ENCODE data around the gene TFAP2A.

The TFAP2A gene

DNA sequence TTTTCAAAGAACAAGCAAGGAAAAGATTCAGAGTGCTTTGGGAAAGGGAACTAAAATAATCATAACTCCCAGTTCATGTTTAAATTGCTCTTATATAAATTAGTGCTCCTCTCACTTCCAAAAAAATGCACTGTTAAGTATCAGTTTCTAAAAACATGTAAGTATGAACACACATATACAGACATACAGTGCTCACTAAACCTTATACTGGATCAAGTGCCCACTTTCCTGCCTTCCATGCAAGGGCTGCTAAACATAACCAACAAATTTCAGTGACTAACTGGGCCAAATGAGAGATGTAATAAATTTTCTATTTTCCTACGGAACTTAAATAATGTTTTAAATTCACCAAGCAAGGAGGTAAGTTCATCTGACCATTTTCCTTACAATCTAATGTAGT, 6.4 kb downstream of the TFAP2A start:
- TF ChIP-seq, protein P1, sequence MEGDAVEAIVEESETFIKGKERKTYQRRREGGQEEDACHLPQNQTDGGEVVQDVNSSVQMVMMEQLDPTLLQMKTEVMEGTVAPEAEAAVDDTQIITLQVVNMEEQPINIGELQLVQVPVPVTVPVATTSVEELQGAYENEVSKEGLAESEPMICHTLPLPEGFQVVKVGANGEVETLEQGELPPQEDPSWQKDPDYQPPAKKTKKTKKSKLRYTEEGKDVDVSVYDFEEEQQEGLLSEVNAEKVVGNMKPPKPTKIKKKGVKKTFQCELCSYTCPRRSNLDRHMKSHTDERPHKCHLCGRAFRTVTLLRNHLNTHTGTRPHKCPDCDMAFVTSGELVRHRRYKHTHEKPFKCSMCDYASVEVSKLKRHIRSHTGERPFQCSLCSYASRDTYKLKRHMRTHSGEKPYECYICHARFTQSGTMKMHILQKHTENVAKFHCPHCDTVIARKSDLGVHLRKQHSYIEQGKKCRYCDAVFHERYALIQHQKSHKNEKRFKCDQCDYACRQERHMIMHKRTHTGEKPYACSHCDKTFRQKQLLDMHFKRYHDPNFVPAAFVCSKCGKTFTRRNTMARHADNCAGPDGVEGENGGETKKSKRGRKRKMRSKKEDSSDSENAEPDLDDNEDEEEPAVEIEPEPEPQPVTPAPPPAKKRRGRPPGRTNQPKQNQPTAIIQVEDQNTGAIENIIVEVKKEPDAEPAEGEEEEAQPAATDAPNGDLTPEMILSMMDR (IDR thresholded peaks at IDR 0.05; ENCODE audit: low read depth, low read length), result no peak
- H3K36me3 ChIP-seq, result no peaks in the 10 kb centered on the region
- no peak for DNase-seq
- no peak overlapping the region for H3K4me3 ChIP-seq (ENCODE audit: low read depth, low read length)
- no peaks in the 10 kb centered on the region for H3K4me1 ChIP-seq
- peaks cover 73% of the 10 kb centered on the region for H3K27me3 ChIP-seq
- no peaks in the 10 kb centered on the region; the same call in 1 of the 2 replicates for H3K9me3 ChIP-seq

DNA sequence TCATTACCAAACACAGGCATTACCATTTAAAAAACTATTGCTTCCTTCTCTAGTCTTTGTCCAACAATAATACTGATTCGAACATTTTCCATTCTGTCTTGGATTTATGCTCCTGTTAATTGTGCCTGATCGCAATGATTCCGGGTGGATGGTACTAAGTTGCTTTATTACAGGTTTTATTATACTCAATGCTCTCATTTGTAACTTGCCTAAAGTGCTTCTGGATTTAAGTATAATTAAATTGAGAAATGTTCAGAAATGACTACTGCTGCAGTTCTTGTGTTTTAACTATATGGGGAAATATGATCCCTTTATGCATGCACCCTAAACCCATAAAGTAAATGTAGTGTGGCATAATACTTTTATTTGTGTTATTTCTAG, 7.2 kb downstream of the TFAP2A start:
- Histone ChIP-seq H3K4me1 (no peaks in the 10 kb centered on the region), H3K27me3 (peaks cover 71% of the 10 kb centered on the region), H3K4me3 (ENCODE audit: low read depth, low read length) (no peak overlapping the region), H3K9me3 (no peaks in the 10 kb centered on the region; the same call in 1 of the 2 replicates), H3K36me3 (no peaks in the 10 kb centered on the region)
- TF ChIP-seq, protein P1 (IDR thresholded peaks at IDR 0.05; ENCODE audit: low read depth, low read length), result no peak
- DNase-seq, result no peak

DNA sequence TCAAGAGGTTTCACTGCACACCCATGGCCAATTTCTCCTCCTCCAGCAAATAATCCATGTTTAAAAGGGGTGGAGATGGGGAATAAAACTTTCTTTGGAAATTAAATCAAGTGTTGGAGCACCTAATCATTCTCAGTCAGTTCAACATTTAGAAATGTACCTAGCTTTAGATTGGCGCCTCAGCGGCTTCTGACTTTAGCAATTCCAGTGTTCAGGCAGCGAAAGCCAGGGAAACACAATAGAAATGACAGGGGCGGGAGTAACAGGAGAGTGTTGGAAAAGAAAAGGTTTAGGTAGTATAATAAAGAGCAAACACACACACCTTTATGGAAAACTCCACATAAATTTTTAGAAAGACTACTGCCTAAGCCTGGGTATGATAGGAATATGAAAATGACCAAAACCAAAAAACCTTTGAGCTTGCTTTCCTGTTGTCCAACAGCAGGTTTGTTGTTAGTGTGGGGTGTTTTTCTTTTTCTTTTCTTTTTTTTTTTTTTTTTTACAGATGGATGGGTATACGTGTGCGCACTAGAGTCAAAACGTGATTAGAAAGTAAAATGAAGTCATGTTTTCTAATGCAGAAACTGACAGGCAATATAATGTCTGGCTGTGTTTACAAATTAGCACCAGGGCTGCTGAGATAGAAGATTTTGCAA, 7.7 kb downstream of the TFAP2A start:
- H3K27me3 ChIP-seq, result peaks cover 72% of the 10 kb centered on the region
- H3K9me3 ChIP-seq, result no peaks in the 10 kb centered on the region; the same call in 1 of the 2 replicates
- H3K36me3 ChIP-seq, result no peaks in the 10 kb centered on the region
- DNase-seq, result no peak
- TF ChIP-seq, protein P1 (IDR thresholded peaks at IDR 0.05; ENCODE audit: low read depth, low read length), result no peak
- H3K4me3 ChIP-seq (ENCODE audit: low read depth, low read length), result no peak overlapping the region
- H3K4me1 ChIP-seq, result no peaks in the 10 kb centered on the region

DNA sequence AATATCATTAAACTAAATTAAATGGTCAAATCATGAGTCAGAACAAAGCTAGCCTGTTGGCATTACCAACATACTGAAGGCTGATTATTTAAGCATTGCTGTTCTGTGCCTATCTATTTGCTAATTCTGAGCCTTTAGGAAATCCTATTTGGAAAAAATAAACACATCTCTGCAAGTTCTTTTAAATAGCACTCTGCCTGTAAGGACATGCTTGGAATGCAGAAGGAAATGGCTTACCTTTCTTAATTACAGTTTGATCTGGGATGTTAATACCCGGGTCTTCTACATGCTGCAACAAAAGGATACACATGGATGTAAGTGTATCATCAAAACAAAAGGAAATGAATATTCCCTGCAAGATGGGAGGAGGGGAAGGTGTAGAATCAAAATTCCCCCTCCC, 8.3 kb downstream of the TFAP2A start:
- Histone ChIP-seq H3K4me1 (no peaks in the 10 kb centered on the region), H3K36me3 (no peaks in the 10 kb centered on the region), H3K4me3 (ENCODE audit: low read depth, low read length) (no peak overlapping the region), H3K9me3 (no peaks in the 10 kb centered on the region; the same call in 1 of the 2 replicates), H3K27me3 (peaks cover 71% of the 10 kb centered on the region)
- TF ChIP-seq, protein P1 (IDR thresholded peaks at IDR 0.05; ENCODE audit: low read depth, low read length), result no peak
- DNase-seq, result no peak

DNA sequence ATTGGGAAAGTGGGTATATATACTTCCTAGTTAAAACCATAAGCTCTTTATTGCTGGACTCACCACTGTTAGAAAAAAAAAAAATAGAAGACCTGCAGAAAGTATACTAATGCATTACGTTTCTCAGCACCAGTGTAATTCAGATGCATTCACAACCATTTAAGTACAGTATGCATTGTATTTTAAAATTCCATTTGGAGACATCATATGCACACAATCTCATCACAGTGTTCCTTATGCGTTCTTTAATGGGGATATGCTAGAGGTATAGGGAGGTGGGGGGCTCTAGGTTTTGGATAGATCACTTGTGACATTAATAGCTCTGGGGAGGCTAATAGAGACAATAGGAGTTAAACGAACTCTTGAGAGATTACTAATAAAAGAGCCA, 9.4 kb downstream of the TFAP2A start:
- H3K27me3 ChIP-seq, result peaks cover 68% of the 10 kb centered on the region
- H3K4me3 ChIP-seq (ENCODE audit: low read depth, low read length), result no peak overlapping the region
- no peaks in the 10 kb centered on the region for H3K4me1 ChIP-seq
- no peaks in the 10 kb centered on the region for H3K36me3 ChIP-seq
- no peak for DNase-seq
- TF ChIP-seq, protein P1 (IDR thresholded peaks at IDR 0.05; ENCODE audit: low read depth, low read length), result no peak
- no peaks in the 10 kb centered on the region; the same call in 1 of the 2 replicates for H3K9me3 ChIP-seq

DNA sequence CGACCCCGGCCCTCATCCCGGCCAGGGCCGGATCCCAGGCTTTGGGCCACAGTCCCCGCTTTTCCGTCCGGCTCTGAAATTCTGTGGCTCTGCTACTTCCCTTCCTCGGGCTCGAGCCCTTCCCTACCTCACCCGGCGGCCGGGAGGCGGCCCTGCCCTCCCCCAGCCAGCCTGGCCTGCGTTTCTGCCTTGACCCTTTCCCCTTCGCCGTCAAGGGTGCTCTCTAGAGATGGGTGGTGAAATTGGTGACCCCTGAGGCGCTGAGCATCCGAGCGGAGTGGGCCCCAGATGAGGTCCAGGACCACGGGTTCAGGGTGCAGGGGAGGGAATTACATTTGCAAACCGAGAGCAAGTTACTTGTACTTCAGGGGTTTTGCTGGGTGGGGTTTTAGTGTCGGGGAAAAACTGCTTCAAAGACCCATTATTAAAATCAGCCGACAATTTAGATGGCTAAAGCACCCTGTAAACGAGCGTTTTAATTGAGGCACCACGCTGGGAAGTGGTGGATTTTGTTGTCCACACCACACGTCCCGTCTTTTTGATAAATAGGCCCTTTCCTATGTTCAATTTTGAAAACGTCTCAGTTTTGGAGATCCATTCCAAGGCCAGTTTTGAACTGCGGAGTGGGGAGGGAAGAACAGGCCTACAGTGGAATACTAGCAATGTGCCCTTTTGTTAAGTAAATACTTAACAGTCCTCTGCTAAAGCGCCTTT, 9.9 kb downstream of the TFAP2A start:
- H3K9me3 ChIP-seq, result no peaks in the 10 kb centered on the region; the same call in 1 of the 2 replicates
- H3K4me1 ChIP-seq, result no peaks in the 10 kb centered on the region
- peak overlapping the region; percentile 43 for H3K4me3 ChIP-seq (ENCODE audit: low read depth, low read length)
- no peak for DNase-seq
- H3K27me3 ChIP-seq, result peaks cover 66% of the 10 kb centered on the region
- no peaks in the 10 kb centered on the region for H3K36me3 ChIP-seq
- TF ChIP-seq, protein P1 (IDR thresholded peaks at IDR 0.05; ENCODE audit: low read depth, low read length), result no peak
